Activated T-helper 1 cell treated with anti-CD3 and anti-CD28 coated beads, Interleukin-12 subunit alpha, Interleukin-12 subunit beta, Interleukin-2, Interleukin-4 antibody, amounts not matched to agents 30 ng/mL and 10 ng/mL and 1 ng/mL, durations not matched to agents 14 hours and 24 hours and 36 hours (primary cell): ENCODE data around the gene AGBL1. TPM values are rescaled to one million over a fixed set of nuclear protein-coding genes. Genes with fewer than 3 reads are reported as not detected.
"Not testable (repeated sequence)": the region's sequence is repeated elsewhere in the genome, so short reads cannot be mapped to it uniquely, and the experiment has no call there.

Experiments
- DNase-seq: peaks from one replicate; pipeline ENCODE4 v3.0.0; 2021; ENCODE audit warnings: low spot score
- H3K27ac Mint-ChIP-seq: one replicate; pipeline ENCODE4 v1.8.0; 2021; ENCODE audit warnings: mild to moderate bottlenecking, mixed read lengths
- H3K27me3 Mint-ChIP-seq: one replicate; pipeline ENCODE4 v1.8.0; 2022; ENCODE audit warnings: mild to moderate bottlenecking, moderate library complexity, mixed read lengths; ENCODE audit not compliant: insufficient read depth
- H3K36me3 Mint-ChIP-seq: one replicate; pipeline ENCODE4 v1.8.0; 2021; ENCODE audit warnings: low read depth, mixed read lengths
- H3K4me1 Mint-ChIP-seq: one replicate; pipeline ENCODE4 v1.8.0; 2021; ENCODE audit warnings: low read depth, mixed read lengths
- H3K4me3 Mint-ChIP-seq: one replicate; pipeline ENCODE4 v1.8.0; 2021; ENCODE audit warnings: mild to moderate bottlenecking, moderate library complexity, mixed read lengths
- H3K9me3 Mint-ChIP-seq: one replicate; pipeline ENCODE4 v1.8.0; 2021; ENCODE audit warnings: mixed read lengths
- intact Hi-C: fragments of 100-400 bp; cut with micrococcal nuclease; formaldehyde crosslinking; loops from one replicate; pipeline ENCODE4 v1.15.1; 2024
- total RNA-seq: library from RNA; stranded (reverse); gene quantifications from 2 replicates; pipeline ENCODE4 v1.2.3, GENCODE V29; 2022

Gene AGBL1
- total RNA-seq, 1 donor from 2014 or later: not detected

DNA sequence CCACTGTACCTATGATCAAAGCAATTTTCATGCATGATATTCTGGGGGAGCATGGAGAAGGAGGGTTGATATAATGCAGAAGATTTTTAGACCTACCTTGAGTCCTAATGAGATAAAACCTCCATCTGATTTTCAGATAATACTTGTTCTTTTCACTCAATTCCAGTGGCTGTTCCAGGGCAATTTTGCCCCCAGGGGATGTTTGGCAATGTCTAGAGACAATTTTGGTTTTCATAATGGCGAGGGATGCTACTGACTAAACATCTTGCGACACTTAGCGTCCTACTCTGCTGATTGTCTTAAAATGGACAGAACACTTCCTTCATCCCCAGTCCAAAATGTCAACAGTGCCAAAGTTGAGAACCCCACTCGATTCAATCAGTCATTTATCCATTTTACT lies 26.6 kb downstream of the AGBL1 start:
- no peak overlapping the region for H3K27ac Mint-ChIP-seq
- no peaks in the 10 kb centered on the region for H3K36me3 Mint-ChIP-seq
- H3K4me3 Mint-ChIP-seq: no peak overlapping the region
- H3K27me3 Mint-ChIP-seq: peaks cover 5% of the 10 kb centered on the region
- intact Hi-C loops: no loop called here
- no peak for DNase-seq
- H3K4me1 Mint-ChIP-seq: no peaks in the 10 kb centered on the region
- no peaks in the 10 kb centered on the region for H3K9me3 Mint-ChIP-seq

DNA sequence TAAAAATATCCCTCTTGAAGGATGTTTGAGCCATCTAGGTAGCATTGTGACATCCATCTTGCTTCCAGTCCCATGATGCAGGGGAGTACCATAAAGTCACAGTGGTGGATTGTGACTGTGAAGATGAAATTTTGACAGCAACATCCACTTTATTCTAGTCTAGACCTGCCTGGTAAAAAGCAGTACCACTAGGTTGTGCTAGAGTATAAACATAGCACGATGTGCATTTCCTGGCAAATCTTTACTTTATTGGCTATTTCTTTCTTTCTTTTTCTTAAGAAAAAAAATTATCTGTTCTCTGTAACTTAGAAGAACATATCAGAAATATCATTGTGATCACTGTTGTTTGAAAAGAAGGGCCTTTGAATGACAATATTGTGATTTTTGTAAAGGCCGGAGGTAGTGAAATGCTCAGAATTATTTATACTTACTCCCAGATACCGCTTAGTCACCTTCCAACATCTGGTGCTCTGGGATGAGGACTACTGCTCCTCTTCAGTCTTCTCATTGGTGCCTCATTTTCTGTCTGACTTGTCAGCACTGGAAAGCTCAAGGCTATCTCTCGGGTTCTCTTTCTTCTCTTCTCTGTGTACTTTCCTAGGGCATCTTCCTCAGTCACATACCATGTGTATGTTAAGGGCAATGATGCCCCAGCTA lies 35.6 kb downstream of the AGBL1 start:
- no peak for DNase-seq
- H3K36me3 Mint-ChIP-seq: no peaks in the 10 kb centered on the region
- H3K4me3 Mint-ChIP-seq: no peak overlapping the region
- H3K9me3 Mint-ChIP-seq: no peaks in the 10 kb centered on the region
- no peak overlapping the region for H3K27ac Mint-ChIP-seq
- intact Hi-C loops: no loop called here
- H3K27me3 Mint-ChIP-seq: peaks cover 2% of the 10 kb centered on the region
- no peaks in the 10 kb centered on the region for H3K4me1 Mint-ChIP-seq

DNA sequence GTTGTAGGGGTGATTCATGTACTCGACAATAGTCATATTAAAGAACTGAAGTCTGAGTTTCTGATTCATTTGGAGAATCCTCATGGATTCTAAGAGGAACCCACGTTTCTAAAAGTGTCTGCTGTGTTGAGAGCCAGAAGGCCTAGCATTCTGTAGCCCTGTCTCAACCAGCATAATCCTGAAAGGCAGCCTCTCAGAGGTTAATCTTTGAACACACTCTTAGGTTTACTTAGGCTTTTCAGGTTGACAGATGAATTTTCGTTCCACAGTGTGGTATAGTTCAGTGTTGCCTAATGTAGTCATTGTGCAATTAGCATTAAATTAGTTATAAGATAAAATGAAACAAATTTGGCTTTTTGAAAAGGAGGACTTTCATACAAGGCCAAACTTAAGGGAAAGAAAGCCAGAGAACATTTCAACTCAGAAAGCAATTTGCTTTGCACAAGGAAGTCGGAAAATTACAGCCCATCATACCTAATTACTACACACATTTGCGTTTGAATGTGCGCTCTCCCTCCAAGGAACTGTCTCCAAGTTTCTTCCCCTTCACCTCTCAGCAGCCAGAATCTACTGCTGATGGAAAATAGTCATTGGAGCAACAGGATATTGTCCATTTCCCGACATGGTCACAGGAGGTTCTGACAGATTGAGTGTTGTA lies 42.0 kb downstream of the AGBL1 start:
- intact Hi-C loops: no loop called here
- no peak for DNase-seq
- peaks cover 5% of the 10 kb centered on the region for H3K27me3 Mint-ChIP-seq
- no peak overlapping the region for H3K4me3 Mint-ChIP-seq
- no peaks in the 10 kb centered on the region for H3K9me3 Mint-ChIP-seq
- no peak overlapping the region for H3K27ac Mint-ChIP-seq
- H3K36me3 Mint-ChIP-seq: no peaks in the 10 kb centered on the region
- no peaks in the 10 kb centered on the region for H3K4me1 Mint-ChIP-seq

DNA sequence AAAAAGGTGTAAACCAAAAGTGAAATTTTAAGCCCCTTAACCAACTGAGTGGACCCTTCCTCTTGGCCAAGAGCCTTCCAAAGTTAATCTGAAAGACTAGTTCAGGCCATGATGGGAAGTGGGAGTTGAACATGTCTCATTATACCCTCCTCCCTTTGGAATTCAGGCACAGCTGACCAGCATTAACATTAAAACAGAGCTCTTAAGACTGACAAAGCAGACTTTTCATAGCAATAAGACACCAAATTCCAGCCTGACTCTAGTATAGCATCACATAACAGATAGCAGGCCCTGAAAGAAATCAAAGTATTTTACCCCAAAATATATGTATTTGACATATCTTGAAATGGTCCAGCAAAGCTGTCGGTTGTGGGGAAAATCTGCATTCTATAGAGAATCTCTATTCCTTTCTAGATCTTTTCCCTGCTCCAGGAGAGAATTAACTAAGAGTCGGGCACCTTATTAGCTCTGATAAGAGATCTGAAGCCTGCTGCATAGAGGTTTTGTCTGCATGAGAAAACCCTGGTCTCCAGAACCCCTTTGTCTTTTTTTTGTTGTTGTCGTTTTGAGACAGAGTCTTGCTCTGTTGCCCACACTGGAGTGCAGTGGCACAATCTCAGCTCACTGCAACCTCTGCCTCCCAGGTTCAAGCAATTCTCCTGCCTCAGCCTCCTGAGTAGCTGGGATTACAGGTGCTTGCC lies 43.2 kb downstream of the AGBL1 start:
- not testable (repeated sequence) for H3K9me3 Mint-ChIP-seq, H3K4me3 Mint-ChIP-seq

DNA sequence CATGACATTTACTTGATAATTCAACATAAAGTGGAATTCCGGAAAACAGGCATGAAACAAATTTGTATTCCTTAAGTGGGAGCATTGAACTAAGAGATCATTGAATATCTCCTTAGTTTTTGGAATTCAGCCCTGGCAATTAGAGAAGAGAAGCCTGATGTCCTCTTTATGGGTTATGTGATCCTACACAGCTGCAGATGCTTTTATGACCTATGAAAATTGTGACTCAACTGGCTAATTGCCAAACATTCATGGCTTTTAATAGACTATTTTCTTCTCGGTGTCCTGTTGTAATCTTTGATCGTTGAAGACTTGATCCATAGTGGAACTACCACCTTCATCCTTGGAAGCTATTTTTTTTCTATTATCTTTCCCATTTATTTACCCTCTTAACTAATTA lies 46.1 kb downstream of the AGBL1 start:
- Mint-ChIP-seq H3K27ac (no peak overlapping the region), H3K9me3 (no peaks in the 10 kb centered on the region), H3K4me1 (no peaks in the 10 kb centered on the region), H3K36me3 (no peaks in the 10 kb centered on the region), H3K4me3 (no peak overlapping the region), H3K27me3 (peaks cover 3% of the 10 kb centered on the region)
- intact Hi-C loops: no loop called here
- DNase-seq: no peak

More for the DNA sequence above, 43.2 kb downstream of the AGBL1 start:
- intact Hi-C loops, H3K27me3 Mint-ChIP-seq, H3K27ac Mint-ChIP-seq, H3K4me1 Mint-ChIP-seq, DNase-seq, H3K36me3 Mint-ChIP-seq: not testable (repeated sequence)

DNA sequence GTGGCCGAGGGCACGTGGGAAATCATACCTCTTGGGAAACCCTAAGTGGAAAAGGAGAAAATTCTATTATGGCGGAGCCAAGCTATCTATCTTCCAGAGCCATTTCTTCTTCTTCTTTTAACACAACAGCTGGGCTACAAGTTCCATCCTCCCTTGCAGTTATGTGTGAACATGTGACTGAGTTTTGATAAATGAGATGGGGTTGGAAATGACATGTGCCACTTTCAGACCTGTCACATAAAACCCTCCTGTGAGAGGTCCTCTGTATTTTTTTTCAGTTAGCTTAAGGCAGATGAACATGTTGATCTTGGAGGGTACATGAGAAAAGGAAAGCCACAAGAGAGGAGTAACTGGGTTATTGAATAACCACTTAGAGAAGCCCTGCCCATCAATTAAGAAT lies 47.9 kb downstream of the AGBL1 start:
- Mint-ChIP-seq H3K4me1 (no peaks in the 10 kb centered on the region), H3K4me3 (no peak overlapping the region), H3K27me3 (no peaks in the 10 kb centered on the region), H3K36me3 (no peaks in the 10 kb centered on the region), H3K27ac (no peak overlapping the region), H3K9me3 (no peaks in the 10 kb centered on the region)
- no peak for DNase-seq
- intact Hi-C loops: no loop called here

DNA sequence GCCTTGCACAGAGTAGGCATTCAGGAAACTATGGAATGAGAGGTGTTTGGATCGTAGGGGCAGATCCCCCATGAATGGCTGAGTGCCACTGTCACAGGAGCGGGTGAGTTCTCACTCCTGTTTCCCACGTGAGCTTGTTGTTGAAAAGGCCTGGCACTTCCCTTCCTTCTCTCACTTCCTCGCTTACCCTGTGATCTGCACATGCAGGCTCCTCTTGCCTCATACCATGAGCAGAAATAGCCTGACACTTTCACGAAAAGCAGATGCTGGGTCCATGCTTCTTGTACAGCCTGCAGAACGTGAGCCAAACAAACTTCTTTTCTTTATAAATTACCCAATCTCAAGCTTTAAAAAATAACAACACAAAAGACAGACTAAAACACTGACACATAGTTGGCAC lies 55.4 kb downstream of the AGBL1 start:
- H3K4me3 Mint-ChIP-seq: no peak overlapping the region
- intact Hi-C loops: no loop called here
- no peaks in the 10 kb centered on the region for H3K4me1 Mint-ChIP-seq
- DNase-seq: no peak
- no peaks in the 10 kb centered on the region for H3K36me3 Mint-ChIP-seq
- no peaks in the 10 kb centered on the region for H3K9me3 Mint-ChIP-seq
- no peak overlapping the region for H3K27ac Mint-ChIP-seq
- no peaks in the 10 kb centered on the region for H3K27me3 Mint-ChIP-seq

DNA sequence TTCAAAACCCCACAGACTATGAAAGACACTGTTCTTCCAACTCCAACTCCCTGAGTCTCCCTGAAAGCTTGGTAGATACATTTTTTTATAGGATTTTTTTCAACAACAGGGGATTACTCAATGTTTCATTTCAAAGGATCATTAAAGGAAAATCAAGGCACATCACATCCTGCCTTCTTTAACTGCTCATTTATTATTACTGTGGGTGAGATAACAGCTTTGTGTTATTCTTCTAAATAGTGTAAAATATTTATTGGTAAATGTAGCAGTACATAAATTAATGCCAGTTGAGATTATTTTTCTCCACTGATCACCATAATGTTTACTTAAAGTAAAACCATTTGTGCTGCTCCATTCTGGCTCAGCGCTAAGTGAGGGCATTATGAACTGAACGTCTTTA lies 57.2 kb downstream of the AGBL1 start:
- DNase-seq: no peak
- no peak overlapping the region for H3K4me3 Mint-ChIP-seq
- intact Hi-C loops: no loop called here
- H3K9me3 Mint-ChIP-seq: no peaks in the 10 kb centered on the region
- H3K27ac Mint-ChIP-seq: no peak overlapping the region
- no peaks in the 10 kb centered on the region for H3K36me3 Mint-ChIP-seq
- no peaks in the 10 kb centered on the region for H3K4me1 Mint-ChIP-seq
- H3K27me3 Mint-ChIP-seq: no peaks in the 10 kb centered on the region

DNA sequence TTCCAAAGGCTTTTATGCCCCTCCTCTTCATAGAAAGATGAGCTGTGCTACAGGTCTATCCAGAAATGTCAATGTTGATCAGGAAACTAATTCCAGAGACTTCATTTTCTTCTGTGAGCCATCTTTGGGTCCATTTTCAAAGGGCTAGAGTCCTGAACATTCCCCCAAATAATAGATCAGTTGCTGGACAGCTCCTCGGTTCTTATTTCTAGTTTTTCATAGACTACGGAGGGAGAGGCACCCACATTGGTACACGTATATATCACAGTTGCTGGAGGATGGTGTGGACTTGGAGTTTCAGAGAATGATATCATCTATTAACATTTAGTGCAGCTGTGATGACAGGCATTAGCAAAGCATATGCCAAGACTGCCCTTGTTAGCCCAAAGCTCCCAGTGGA lies 59.1 kb downstream of the AGBL1 start:
- Mint-ChIP-seq H3K9me3 (peaks cover 3% of the 10 kb centered on the region), H3K36me3 (no peaks in the 10 kb centered on the region), H3K4me3 (no peak overlapping the region), H3K4me1 (no peaks in the 10 kb centered on the region), H3K27ac (no peak overlapping the region), H3K27me3 (no peaks in the 10 kb centered on the region)
- intact Hi-C loops: no loop called here
- DNase-seq: no peak

DNA sequence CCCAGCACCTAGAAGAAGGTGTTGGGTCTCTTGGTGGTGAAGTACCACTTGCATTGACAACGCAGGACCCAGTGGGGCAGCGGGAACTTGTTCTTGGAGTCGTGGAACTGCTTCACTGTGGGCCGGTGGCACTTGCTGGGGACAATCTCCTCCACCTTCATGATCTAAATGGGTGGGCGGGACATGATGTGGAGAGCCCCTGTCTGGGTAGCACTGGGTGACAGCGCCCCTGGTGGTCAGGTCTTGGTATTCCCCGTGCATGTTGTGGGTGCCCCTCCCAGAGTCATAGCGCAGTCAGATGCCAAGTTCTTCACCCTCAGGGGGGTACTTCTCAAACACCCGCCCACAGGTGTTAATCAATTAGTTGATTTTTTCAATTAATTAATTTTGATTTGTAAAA lies 60.2 kb downstream of the AGBL1 start:
- no peaks in the 10 kb centered on the region for H3K36me3 Mint-ChIP-seq
- H3K4me3 Mint-ChIP-seq: no peak overlapping the region
- no peak for DNase-seq
- H3K27ac Mint-ChIP-seq: no peak overlapping the region
- intact Hi-C loops: no loop called here
- no peaks in the 10 kb centered on the region for H3K27me3 Mint-ChIP-seq
- H3K9me3 Mint-ChIP-seq: peaks cover 7% of the 10 kb centered on the region
- H3K4me1 Mint-ChIP-seq: no peaks in the 10 kb centered on the region

DNA sequence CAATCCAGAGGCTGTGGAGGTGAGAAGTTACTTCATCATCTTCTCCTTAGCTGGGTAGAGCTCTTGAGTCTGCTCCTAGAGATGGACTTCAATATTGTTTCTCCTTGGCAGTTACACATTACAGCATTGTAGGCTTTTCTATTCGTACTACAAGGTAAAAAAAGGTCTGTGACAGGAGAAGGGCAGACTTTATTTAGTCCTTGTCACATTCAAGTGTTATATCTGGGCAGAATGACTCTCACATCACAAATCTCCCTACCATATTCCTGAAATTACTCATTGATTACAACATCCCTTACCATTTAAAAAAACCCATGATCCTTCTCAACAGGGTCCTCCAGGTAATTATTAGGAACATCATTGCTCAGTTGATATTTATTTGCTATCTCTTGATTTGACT lies 75.0 kb downstream of the AGBL1 start:
- Mint-ChIP-seq H3K4me3 (no peak overlapping the region), H3K9me3 (peaks cover 16% of the 10 kb centered on the region), H3K27me3 (no peaks in the 10 kb centered on the region), H3K4me1 (no peaks in the 10 kb centered on the region), H3K27ac (no peak overlapping the region), H3K36me3 (no peaks in the 10 kb centered on the region)
- intact Hi-C loops: no loop called here
- DNase-seq: no peak

DNA sequence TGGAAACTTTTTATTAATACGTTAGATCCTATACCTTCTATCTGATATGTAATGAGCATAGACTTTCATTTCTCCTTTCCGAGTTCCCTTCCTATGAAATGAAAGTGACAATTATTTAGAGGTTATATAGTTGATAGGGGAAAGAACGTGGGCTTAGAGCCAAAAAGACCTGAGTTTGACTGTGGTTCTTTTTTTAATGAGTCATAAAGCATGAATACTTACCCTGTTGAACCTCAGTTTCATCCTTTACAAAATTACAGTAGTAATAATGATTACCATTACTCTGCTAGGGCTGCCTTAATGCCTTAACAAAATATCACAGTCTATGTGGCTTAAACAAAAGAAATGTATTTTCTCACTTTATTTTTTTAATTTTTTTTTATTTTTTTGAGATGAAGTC lies 75.9 kb downstream of the AGBL1 start:
- Mint-ChIP-seq H3K36me3 (no peaks in the 10 kb centered on the region), H3K9me3 (peaks cover 10% of the 10 kb centered on the region), H3K4me1 (no peaks in the 10 kb centered on the region), H3K4me3 (no peak overlapping the region), H3K27me3 (no peaks in the 10 kb centered on the region), H3K27ac (no peak overlapping the region)
- intact Hi-C loops: no loop called here
- no peak for DNase-seq

DNA sequence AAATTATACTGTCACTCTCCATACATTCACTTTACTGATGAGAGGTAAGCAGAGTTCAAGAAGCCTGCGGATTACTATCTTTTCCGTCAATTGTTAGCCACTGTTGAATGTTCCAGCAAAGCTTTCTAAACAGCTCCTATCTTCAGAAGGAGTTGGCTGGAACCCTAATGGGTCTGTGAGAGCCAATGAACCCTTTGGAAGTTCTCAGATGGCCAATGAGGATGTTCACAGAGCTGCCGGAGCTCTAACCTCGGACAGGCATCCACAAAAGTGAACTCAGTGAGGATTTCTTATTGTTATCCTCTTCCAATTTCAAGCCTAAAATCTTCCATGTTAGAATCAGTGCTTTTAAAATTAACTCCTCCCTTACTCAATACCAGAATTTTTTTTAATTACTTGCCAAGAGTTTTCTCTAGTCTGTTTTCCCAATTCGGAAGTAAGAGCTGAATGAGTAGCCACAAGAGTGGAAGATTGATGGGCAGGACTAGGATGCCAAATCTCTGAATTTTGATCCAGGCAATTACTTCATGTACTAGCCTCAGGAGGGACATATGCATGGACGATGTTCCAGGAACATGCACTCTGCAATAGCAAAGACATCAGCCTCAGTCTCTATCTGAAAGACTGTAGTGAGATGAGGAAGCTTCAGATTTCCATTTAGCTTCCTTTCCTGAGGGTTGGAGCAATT lies 78.1 kb downstream of the AGBL1 start:
- no peak for DNase-seq
- H3K4me1 Mint-ChIP-seq: no peaks in the 10 kb centered on the region

More for the DNA sequence above, 78.1 kb downstream of the AGBL1 start:
- Mint-ChIP-seq H3K9me3 (peaks cover 2% of the 10 kb centered on the region), H3K4me3 (no peak overlapping the region), H3K27me3 (no peaks in the 10 kb centered on the region), H3K36me3 (no peaks in the 10 kb centered on the region), H3K27ac (no peak overlapping the region)
- intact Hi-C loops: no loop called here
